GM23338 (cell line): ENCODE results near the gene PLP2. TPM values are rescaled to one million over a fixed set of nuclear protein-coding genes. Genes with fewer than 3 reads are reported as not detected.

ENCODE experiments used
- ATAC-seq: fragments of 200-7000 bp; cut with Tn5 transposase; 3 replicates; pipeline ENCODE4 v1.9.1; 2020
- DNase-seq: peaks from one replicate; pipeline ENCODE4 v3.0.0-alpha.2; 2015; ENCODE audit warnings: low spot score
- H2AFZ ChIP-seq: fragments of 200-600 bp; sonication (generic); 2 replicates; pipeline ENCODE4 v1.8.0; 2016; ENCODE audit warnings: antibody characterized with exemption, mild to moderate bottlenecking, moderate library complexity
- H3F3A ChIP-seq: fragments of 200-600 bp; sonication (generic); replicated peaks from 2 replicates; pipeline ENCODE4 v1.8.0; 2017; ENCODE audit warnings: antibody characterized with exemption, mixed run types, low read depth
- H3K27ac ChIP-seq: fragments of 200-600 bp; sonication (generic); 2 replicates; pipeline ENCODE4 v1.6.1; 2016; ENCODE audit warnings: low read depth
- H3K27me3 ChIP-seq: fragments of 200-600 bp; sonication (generic); 2 replicates; pipeline ENCODE4 v1.8.0; 2016; ENCODE audit warnings: mild to moderate bottlenecking, mixed run types, moderate library complexity; ENCODE audit not compliant: insufficient read depth
- H3K36me3 ChIP-seq: fragments of 200-600 bp; sonication (generic); 2 replicates; pipeline ENCODE4 v1.8.0; 2016; ENCODE audit warnings: mild to moderate bottlenecking; ENCODE audit not compliant: insufficient read depth
- H3K4me1 ChIP-seq: fragments of 200-600 bp; sonication (generic); 2 replicates; pipeline ENCODE4 v1.8.0; 2016; ENCODE audit warnings: mild to moderate bottlenecking, moderate library complexity; ENCODE audit not compliant: insufficient read depth
- H3K4me2 ChIP-seq: fragments of 200-600 bp; sonication (generic); 2 replicates; pipeline ENCODE4 v1.7.1; 2017; ENCODE audit warnings: mixed run types
- H3K4me3 ChIP-seq: fragments of 200-600 bp; sonication (generic); 2 replicates; pipeline ENCODE4 v1.6.1; 2016; ENCODE audit warnings: mixed run types
- H3K79me2 ChIP-seq: fragments of 200-600 bp; sonication (generic); replicated peaks from 2 replicates; pipeline ENCODE4 v1.8.0; 2017; ENCODE audit warnings: mild to moderate bottlenecking; ENCODE audit not compliant: insufficient read depth
- H3K9me2 ChIP-seq: fragments of 200-600 bp; sonication (generic); 2 replicates; pipeline ENCODE4 v1.8.0; 2017; ENCODE audit not compliant: insufficient read depth
- H4K20me1 ChIP-seq: fragments of 200-600 bp; sonication (generic); replicated peaks from 2 replicates; pipeline ENCODE4 v1.8.0; 2017; ENCODE audit warnings: mild to moderate bottlenecking; ENCODE audit not compliant: insufficient read depth
- H3K27ac Mint-ChIP-seq: 2 replicates; pipeline ENCODE4 v1.8.0; 2020; ENCODE audit warnings: inconsistent platforms, mild to moderate bottlenecking, moderate library complexity, mixed read lengths
- H3K27me3 Mint-ChIP-seq: 3 replicates; pipeline ENCODE4 v1.8.0; 2022; ENCODE audit warnings: low read depth, mild to moderate bottlenecking, moderate library complexity, mixed read lengths, inconsistent platforms; ENCODE audit not compliant: insufficient read depth, poor library complexity
- H3K36me3 Mint-ChIP-seq: 3 replicates; pipeline ENCODE4 v1.8.0; 2021; ENCODE audit warnings: low read depth, mild to moderate bottlenecking, inconsistent platforms, moderate library complexity, mixed read lengths
- H3K4me1 Mint-ChIP-seq: 3 replicates; pipeline ENCODE4 v1.8.0; 2020; ENCODE audit warnings: mild to moderate bottlenecking, inconsistent platforms, mixed read lengths
- H3K4me3 Mint-ChIP-seq: 3 replicates; pipeline ENCODE4 v1.8.0; 2021; ENCODE audit warnings: moderate library complexity, mild to moderate bottlenecking, inconsistent platforms, mixed read lengths
- H3K9me3 Mint-ChIP-seq: 3 replicates; pipeline ENCODE4 v1.8.0; 2020; ENCODE audit warnings: moderate library complexity, mild to moderate bottlenecking, inconsistent platforms, mixed read lengths
- ZNF114 ChIP-seq: fragments of 250-450 bp; sonication (Bioruptor Pico); IDR thresholded peaks from 2 replicates; pipeline ENCODE4 v1.5.0; 2020; ENCODE audit warnings: mild to moderate bottlenecking, moderate library complexity
- ZNF331 ChIP-seq: fragments of 250-450 bp; sonication (Bioruptor Pico); IDR thresholded peaks from 2 replicates; pipeline ENCODE4 v1.5.0; 2020; ENCODE audit warnings: low read depth, mild to moderate bottlenecking, moderate library complexity
- polyA plus RNA-seq: library from polyadenylated mRNA; unstranded; fragments of >200 nt; fragmentation: Nextera tagmentation; extraction: Ambion mirVana; gene quantifications from 2 replicates; pipeline ENCODE4 v1.2.1, GENCODE V29; 2016
- total RNA-seq: library from RNA; depleted of rRNA; stranded (reverse); fragments of >200 nt; shearing (Covaris generic); gene quantifications from 2 replicates; pipeline ENCODE4 v1.2.3, GENCODE V29; 2014
- TF ChIP-seq, protein P1 (sequence below), 2 experiments: fragments of 200-600 bp in 1 of 2; sonication (generic) in 1 of 2; conservative IDR thresholded peaks; 2 replicates each; pipeline versions ENCODE4 v1.5.1 to v1.6.1; 2016 to 2017; ENCODE audit warnings: antibody characterized with exemption in 2 of 2, low read depth in 2 of 2, mild to moderate bottlenecking in 2 of 2, moderate library complexity in 1 of 2

The PLP2 gene
- total and polyA plus RNA-seq, 2 experiments from 2014 or later, result 3.4 to 9.5 TPM

DNA sequence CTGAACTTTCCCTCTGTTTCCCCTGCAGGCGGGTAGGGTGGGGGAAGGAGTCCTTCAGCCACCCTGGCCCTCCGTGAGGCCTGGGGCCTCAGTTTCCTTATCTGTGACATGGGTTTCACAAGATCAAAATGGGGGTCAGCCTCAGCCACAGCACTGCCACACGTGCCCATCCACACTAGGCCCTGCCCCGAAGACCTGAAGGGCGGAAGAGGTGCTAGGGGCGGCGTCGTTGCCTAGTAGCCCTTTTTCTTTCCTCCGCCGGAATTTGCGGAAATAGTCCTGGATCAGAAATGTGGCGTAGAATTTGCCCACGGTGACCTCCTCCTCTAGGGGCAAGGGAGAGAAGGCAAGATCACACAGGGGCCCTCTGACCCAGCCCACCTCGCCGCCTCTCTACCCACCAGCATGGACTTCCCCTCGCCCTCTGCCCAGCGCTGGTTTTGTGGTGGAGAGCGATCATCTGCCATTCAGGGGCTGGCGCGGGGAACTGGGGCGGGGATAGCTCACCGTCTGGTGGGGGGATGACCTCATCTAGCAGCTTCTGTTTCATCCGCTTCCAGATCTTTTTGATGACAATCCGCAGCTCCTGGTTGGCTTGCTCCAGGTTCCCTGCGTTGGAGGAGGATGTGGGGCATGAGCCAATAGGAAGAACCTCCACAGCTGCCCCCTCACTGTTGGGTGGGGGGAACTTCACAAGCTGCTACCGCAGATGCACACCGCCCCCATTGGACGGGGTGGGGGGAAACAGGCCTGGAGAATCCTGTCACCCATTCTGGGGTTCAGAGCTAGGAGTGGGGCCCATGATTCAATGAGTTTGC is 37.9 kb downstream of the PLP2 start:
- no peaks in the 10 kb centered on the region for H3K9me3 Mint-ChIP-seq
- no peaks in the 10 kb centered on the region for H3F3A ChIP-seq

DNA sequence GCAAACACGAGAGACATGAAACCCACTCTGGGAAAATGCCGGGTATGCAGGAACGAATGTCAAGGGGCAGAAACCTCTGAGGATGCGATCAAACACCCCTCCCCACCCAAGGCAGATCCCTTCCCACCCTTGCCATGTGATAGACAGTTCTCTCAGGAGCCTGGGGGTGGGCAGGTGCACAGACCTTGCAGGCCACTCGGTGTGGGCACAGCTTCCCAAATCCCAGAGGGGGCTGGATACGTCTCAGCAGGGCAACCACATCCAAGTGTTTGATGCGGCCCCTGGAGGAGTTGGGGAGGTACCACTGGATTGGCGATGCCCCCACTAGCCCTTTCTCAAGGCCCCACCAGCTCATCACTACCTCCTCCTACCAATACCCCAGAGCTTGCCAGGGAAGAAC is 38.7 kb downstream of the PLP2 start:
- H3K79me2 ChIP-seq, result no peaks in the 10 kb centered on the region
- H2AFZ ChIP-seq, result no peak overlapping the region
- H3K4me3 Mint-ChIP-seq, result no peak overlapping the region
- no peaks in the 10 kb centered on the region for H4K20me1 ChIP-seq
- H3K27me3 ChIP-seq, result no peaks in the 10 kb centered on the region
- DNase-seq, result no peak
- no peaks in the 10 kb centered on the region for H3K36me3 Mint-ChIP-seq
- H3F3A ChIP-seq, result no peaks in the 10 kb centered on the region
- no peak overlapping the region for H3K4me3 ChIP-seq
- H3K27me3 Mint-ChIP-seq, result peaks cover 6% of the 10 kb centered on the region
- ATAC-seq, result no peak
- no peak overlapping the region for H3K27ac Mint-ChIP-seq
- no peaks in the 10 kb centered on the region; the same call in 1 of the 2 replicates for H3K4me1 ChIP-seq
- TF ChIP-seq, protein P1, sequence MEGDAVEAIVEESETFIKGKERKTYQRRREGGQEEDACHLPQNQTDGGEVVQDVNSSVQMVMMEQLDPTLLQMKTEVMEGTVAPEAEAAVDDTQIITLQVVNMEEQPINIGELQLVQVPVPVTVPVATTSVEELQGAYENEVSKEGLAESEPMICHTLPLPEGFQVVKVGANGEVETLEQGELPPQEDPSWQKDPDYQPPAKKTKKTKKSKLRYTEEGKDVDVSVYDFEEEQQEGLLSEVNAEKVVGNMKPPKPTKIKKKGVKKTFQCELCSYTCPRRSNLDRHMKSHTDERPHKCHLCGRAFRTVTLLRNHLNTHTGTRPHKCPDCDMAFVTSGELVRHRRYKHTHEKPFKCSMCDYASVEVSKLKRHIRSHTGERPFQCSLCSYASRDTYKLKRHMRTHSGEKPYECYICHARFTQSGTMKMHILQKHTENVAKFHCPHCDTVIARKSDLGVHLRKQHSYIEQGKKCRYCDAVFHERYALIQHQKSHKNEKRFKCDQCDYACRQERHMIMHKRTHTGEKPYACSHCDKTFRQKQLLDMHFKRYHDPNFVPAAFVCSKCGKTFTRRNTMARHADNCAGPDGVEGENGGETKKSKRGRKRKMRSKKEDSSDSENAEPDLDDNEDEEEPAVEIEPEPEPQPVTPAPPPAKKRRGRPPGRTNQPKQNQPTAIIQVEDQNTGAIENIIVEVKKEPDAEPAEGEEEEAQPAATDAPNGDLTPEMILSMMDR (conservative IDR thresholded peaks at IDR 0.05; ENCODE audit: low read depth in 2 of 2), result no peak
- TF ChIP-seq ZNF331 (CRISPR knock-in tag), result no peak
- H3K27ac ChIP-seq, result no peak overlapping the region
- no peaks in the 10 kb centered on the region for H3K36me3 ChIP-seq
- H3K9me2 ChIP-seq, result no peaks in the 10 kb centered on the region
- H3K9me3 Mint-ChIP-seq, result no peaks in the 10 kb centered on the region
- H3K4me1 Mint-ChIP-seq, result no peaks in the 10 kb centered on the region; the same call in 2 of the 3 replicates
- no peak overlapping the region for H3K4me2 ChIP-seq

More for the DNA sequence above, 37.9 kb downstream of the PLP2 start:
- Histone ChIP-seq H3K79me2 (no peaks in the 10 kb centered on the region), H4K20me1 (no peaks in the 10 kb centered on the region), H3K27me3 (no peaks in the 10 kb centered on the region), H3K4me1 (no peaks in the 10 kb centered on the region; the same call in 1 of the 2 replicates), H3K4me2 (peak overlapping the region; percentile 69), H2AFZ (peak overlapping the region; percentile 73; the same call in 1 of the 2 replicates), H3K4me3 (peak overlapping the region; percentile 41; the same call in 1 of the 2 replicates), H3K27ac (no peak overlapping the region), H3K36me3 (no peaks in the 10 kb centered on the region), H3K9me2 (no peaks in the 10 kb centered on the region)
- peak; percentile 87 for ATAC-seq
- Mint-ChIP-seq H3K4me1 (no peaks in the 10 kb centered on the region; the same call in 2 of the 3 replicates), H3K36me3 (no peaks in the 10 kb centered on the region), H3K27me3 (peaks cover 6% of the 10 kb centered on the region), H3K27ac (no peak overlapping the region), H3K4me3 (no peak overlapping the region)
- TF ChIP-seq ZNF114 (CRISPR knock-in tag) (no peak), ZNF331 (CRISPR knock-in tag) (no peak)
- TF ChIP-seq, protein P1 (conservative IDR thresholded peaks at IDR 0.05; ENCODE audit: low read depth in 2 of 2), result peak; percentile 20 to 48; a peak in 3 of 4 replicates
- DNase-seq, result peak; percentile 73
